Mesendoderm (in vitro differentiated cells): ENCODE results near the gene LY9.

ENCODE experiments used
- DNase-seq: peaks from one replicate; pipeline ENCODE4 v3.0.0; 2013
- H2AK5ac ChIP-seq: 2 replicates; pipeline ENCODE4 v1.6.1; 2013; ENCODE audit warnings: low read length, inconsistent platforms
- H2BK120ac ChIP-seq: 2 replicates; pipeline ENCODE4 v1.6.1; 2013; ENCODE audit warnings: low read depth, mild to moderate bottlenecking, low read length, moderate library complexity, mixed read lengths
- H2BK15ac ChIP-seq: replicated peaks from 2 replicates; pipeline ENCODE4 v1.6.1; 2013; ENCODE audit warnings: low read depth, mild to moderate bottlenecking, moderate library complexity
- H2BK5ac ChIP-seq: 2 replicates; pipeline ENCODE4 v1.6.1; 2013; ENCODE audit warnings: low read length, inconsistent platforms
- H3K18ac ChIP-seq: 2 replicates; pipeline ENCODE4 v1.6.1; 2013; ENCODE audit warnings: mild to moderate bottlenecking, low read length, mixed read lengths
- H3K23ac ChIP-seq: one replicate; pipeline ENCODE4 v1.6.1; 2013; ENCODE audit warnings: low read length
- H3K27ac ChIP-seq: 2 replicates; pipeline ENCODE4 v1.5.1; 2013; ENCODE audit warnings: low read depth, mild to moderate bottlenecking, inconsistent platforms, low read length, moderate library complexity
- H3K27me3 ChIP-seq: 2 replicates; pipeline ENCODE4 v1.6.1; 2013; ENCODE audit warnings: low read length, control low read depth, mild to moderate bottlenecking, inconsistent platforms; ENCODE audit not compliant: insufficient read depth, poor library complexity
- H3K36me3 ChIP-seq: 2 replicates; pipeline ENCODE4 v1.6.1; 2013; ENCODE audit warnings: low read length, inconsistent platforms; ENCODE audit not compliant: control insufficient read depth, insufficient read depth
- H3K4ac ChIP-seq: one replicate; pipeline ENCODE4 v1.6.1; 2013; ENCODE audit warnings: low read depth, mild to moderate bottlenecking, low read length, moderate library complexity
- H3K4me1 ChIP-seq: 2 replicates; pipeline ENCODE4 v1.6.1; 2013; ENCODE audit warnings: low read depth, low read length, inconsistent platforms; ENCODE audit not compliant: control insufficient read depth
- H3K4me2 ChIP-seq: 2 replicates; pipeline ENCODE4 v1.6.1; 2013; ENCODE audit warnings: low read length
- H3K4me3 ChIP-seq: 2 replicates; pipeline ENCODE4 v1.5.1; 2013; ENCODE audit warnings: mild to moderate bottlenecking, low read length
- H3K56ac ChIP-seq: one replicate; pipeline ENCODE4 v1.6.1; 2013; ENCODE audit warnings: low read length
- H3K79me1 ChIP-seq: 2 replicates; pipeline ENCODE4 v1.6.1; 2013; ENCODE audit warnings: low read length, inconsistent platforms
- H3K79me2 ChIP-seq: 2 replicates; pipeline ENCODE4 v1.6.1; 2013; ENCODE audit warnings: mild to moderate bottlenecking, low read length; ENCODE audit not compliant: control insufficient read depth, insufficient read depth
- H3K9ac ChIP-seq: 2 replicates; pipeline ENCODE4 v1.6.1; 2013; ENCODE audit warnings: low read length, inconsistent platforms
- H4K5ac ChIP-seq: one replicate; pipeline ENCODE4 v1.6.1; 2013; ENCODE audit warnings: low read length
- H4K8ac ChIP-seq: one replicate; pipeline ENCODE4 v1.6.1; 2013; ENCODE audit warnings: low read depth, mild to moderate bottlenecking, control low read depth, low read length, moderate library complexity
- WGBS: extraction: QIAGEN DNeasy Blood & Tissue Kit; methylation state at CpG from one replicate; pipeline ENCODE4 v1.1.7; 2013; ENCODE audit warnings: low lambda C conversion rate, missing lambda C conversion rate; ENCODE audit not compliant: insufficient coverage; ENCODE audit errors: extremely low coverage; 5-methylcytosine and 5-hydroxymethylcytosine counted together

LY9 gene

DNA sequence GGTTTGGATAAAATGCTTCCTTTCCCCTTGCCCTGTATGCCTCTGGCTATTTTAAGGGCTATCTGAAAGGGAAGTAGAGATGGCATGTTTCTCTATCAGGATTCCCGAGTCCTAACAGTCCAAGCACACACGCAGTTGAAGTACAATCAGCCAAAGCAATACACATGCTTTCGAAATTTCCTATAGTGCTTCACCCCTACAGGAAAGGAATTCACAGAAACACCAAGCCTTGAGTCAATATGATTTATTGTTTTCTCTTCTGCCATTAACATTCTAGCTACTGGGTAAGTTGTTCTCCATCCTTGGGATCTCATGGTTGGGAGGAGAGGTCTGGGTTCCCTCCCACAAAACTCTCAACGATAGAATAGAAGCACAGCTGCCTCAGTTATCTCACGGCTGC lies 80.3 kb downstream of the LY9 start:
- Histone ChIP-seq H2BK5ac (no peak overlapping the region), H3K9ac (no peak overlapping the region), H3K4me1 (no peaks in the 10 kb centered on the region), H3K27me3 (no peaks in the 10 kb centered on the region), H2BK15ac (no peak overlapping the region), H3K56ac (no peak overlapping the region), H4K5ac (no peak overlapping the region), H3K27ac (no peak overlapping the region), H3K4me3 (no peak overlapping the region), H3K4me2 (no peak overlapping the region), H3K23ac (no peak overlapping the region), H3K79me1 (no peaks in the 10 kb centered on the region), H3K36me3 (no peaks in the 10 kb centered on the region), H2BK120ac (no peak overlapping the region), H3K18ac (no peak overlapping the region), H3K4ac (no peak overlapping the region), H4K8ac (no peak overlapping the region), H3K79me2 (no peaks in the 10 kb centered on the region), H2AK5ac (no peak overlapping the region)
- no peak for DNase-seq
- WGBS = no CpG with 5 or more reads among the region's 5 CpGs

DNA sequence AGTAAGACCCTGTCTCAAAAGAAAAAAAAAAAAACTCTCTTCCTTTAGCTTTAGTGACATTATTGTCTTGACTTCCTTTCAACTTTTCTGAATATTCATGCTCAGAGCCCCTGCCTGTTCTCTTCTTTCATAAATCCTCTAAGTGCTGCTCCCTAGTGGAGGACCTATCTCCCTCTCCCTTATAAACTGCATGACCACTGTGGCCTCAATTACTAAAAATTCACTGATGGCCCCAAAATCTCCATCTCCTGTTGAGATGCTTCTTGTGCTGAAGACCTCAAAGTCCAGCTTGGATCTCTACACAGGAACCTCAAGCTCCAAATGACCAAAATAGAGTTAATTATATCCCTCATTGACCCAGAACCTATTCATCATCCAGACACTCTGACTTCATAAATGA lies 81.2 kb downstream of the LY9 start:
- Histone ChIP-seq H3K9ac (no peak overlapping the region), H3K79me2 (no peaks in the 10 kb centered on the region), H3K4ac (no peak overlapping the region), H3K56ac (no peak overlapping the region), H3K18ac (no peak overlapping the region), H3K27ac (no peak overlapping the region), H4K5ac (no peak overlapping the region), H2BK15ac (no peak overlapping the region), H3K23ac (no peak overlapping the region), H2BK5ac (no peak overlapping the region), H4K8ac (no peak overlapping the region), H2AK5ac (no peak overlapping the region), H3K4me2 (no peak overlapping the region), H3K36me3 (no peaks in the 10 kb centered on the region), H3K79me1 (no peaks in the 10 kb centered on the region), H3K4me1 (no peaks in the 10 kb centered on the region), H3K27me3 (no peaks in the 10 kb centered on the region), H3K4me3 (no peak overlapping the region), H2BK120ac (no peak overlapping the region)
- DNase-seq = peak; percentile 46
